ENCODE results near the gene RXRA. TPM values are rescaled to one million over a fixed set of nuclear protein-coding genes. Genes with fewer than 3 reads are reported as not detected.

Gene RXRA
- polyA plus RNA-seq, 1 experiment, result 12.0 TPM

DNA sequence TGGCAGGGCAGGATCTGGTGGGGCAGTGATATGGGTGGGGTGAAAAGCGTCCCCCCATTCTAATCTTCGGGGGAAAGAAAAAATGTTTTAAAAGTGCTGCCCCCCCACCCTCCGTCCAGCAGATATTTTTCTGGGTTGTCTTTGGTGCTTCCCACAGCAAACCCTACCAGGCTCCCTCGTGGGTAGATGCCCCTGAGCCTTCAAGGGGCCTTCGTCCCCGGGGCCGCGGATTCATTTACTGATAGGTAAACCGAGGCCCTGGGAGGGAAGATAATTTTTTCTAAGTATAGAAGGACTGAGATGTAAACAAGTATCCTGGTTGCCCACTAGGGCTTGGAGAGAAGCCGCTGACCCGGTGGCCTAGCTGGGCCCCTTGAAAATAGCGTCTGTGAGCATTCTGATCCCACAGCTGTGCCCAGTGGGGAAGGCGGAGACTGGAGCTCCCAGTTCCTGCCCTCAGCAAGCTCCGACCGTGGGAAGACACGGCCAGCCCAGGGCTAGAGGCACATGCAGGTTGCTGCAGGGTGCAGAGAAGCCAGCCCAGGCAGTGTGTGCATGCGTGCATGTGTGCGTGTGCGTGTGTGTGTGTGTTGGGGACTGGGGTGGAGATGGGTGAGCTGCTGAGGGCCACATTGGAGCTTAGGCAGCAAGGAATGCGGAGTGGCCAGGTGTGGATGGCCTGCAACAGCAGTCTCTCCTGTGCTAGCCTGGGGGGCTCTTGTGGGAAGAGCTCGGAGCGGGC is 6.0 kb upstream of the RXRA start:
- TF ChIP-seq CTCF (IDR thresholded peaks at IDR 0.05; ENCODE audit: insufficient read depth, low read depth, low read length), result no peak
- ChIA-PET POLR2A (no interaction called here), CTCF (interaction anchor here (1.1 to 2.2 kb wide), 2 partner anchors 123 to 149 kb away, joined by 4 to 6 read pairs; no protein-coding TSS in a partner anchor)
- Histone ChIP-seq H3K27me3 (ENCODE audit: control insufficient read depth, insufficient read depth, low read length) (no peaks in the 10 kb centered on the region), H3K36me3 (ENCODE audit: control insufficient read depth, insufficient read depth, low read length) (no peaks in the 10 kb centered on the region), H3K4me3 (ENCODE audit: low read depth, low read length) (no peak overlapping the region)
- DNase-seq (ENCODE audit: low read depth), result no peak

GRCh38 chr9:134320868-134321471 is 5.3 kb upstream of the RXRA start:
- Histone ChIP-seq H3K27me3 (ENCODE audit: control insufficient read depth, insufficient read depth, low read length) (no peaks in the 10 kb centered on the region), H3K4me3 (ENCODE audit: low read depth, low read length) (no peak overlapping the region), H3K36me3 (ENCODE audit: control insufficient read depth, insufficient read depth, low read length) (no peaks in the 10 kb centered on the region)
- ChIA-PET POLR2A (no interaction called here), CTCF (interaction anchor here (2.2 kb wide), 1 partner anchor 150 kb away, joined by 6 read pairs; no protein-coding TSS in a partner anchor)
- no peak for TF ChIP-seq CTCF (IDR thresholded peaks at IDR 0.05; ENCODE audit: insufficient read depth, low read depth, low read length)
- no peak for DNase-seq (ENCODE audit: low read depth)

DNA sequence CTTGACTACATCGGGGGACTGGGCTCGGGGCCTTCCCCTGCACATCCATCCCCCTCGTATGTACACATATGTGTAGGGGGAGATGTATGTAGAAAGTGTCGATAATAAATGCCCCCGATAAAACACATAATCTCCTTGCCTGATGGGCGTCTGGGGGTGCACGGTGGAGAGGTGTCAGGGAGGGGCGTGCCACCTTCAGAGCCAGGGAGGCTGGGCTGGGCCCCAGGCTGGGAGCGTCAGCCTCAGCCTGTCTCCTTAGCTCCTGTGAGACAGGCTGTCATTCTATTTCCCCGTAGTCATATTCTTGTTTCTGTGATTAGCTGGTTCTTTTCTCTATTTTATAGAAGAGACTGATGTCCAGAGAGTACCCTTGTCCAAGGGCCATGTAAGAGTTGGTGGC is 4.7 kb upstream of the RXRA start:
- no peak overlapping the region for H3K4me3 ChIP-seq (ENCODE audit: low read depth, low read length)
- TF ChIP-seq CTCF (IDR thresholded peaks at IDR 0.05; ENCODE audit: insufficient read depth, low read depth, low read length), result no peak
- ChIA-PET POLR2A (no interaction called here), CTCF (interaction anchor here (2.2 kb wide), 1 partner anchor 150 kb away, joined by 6 read pairs; no protein-coding TSS in a partner anchor)
- no peaks in the 10 kb centered on the region for H3K36me3 ChIP-seq (ENCODE audit: control insufficient read depth, insufficient read depth, low read length)
- DNase-seq (ENCODE audit: low read depth), result no peak
- H3K27me3 ChIP-seq (ENCODE audit: control insufficient read depth, insufficient read depth, low read length), result no peaks in the 10 kb centered on the region

GRCh38 chr9:134321946-134322741 is 4.1 kb upstream of the RXRA start:
- CTCF ChIA-PET, result interaction anchor here (0.8 to 2.2 kb wide), 2 partner anchors 55 to 151 kb away, joined by 3 to 6 read pairs; no protein-coding TSS in a partner anchor
- POLR2A ChIA-PET, result no interaction called here
- TF ChIP-seq CTCF (IDR thresholded peaks at IDR 0.05; ENCODE audit: insufficient read depth, low read depth, low read length), result no peak
- no peak for DNase-seq (ENCODE audit: low read depth)
- Histone ChIP-seq H3K4me3 (ENCODE audit: low read depth, low read length) (no peak overlapping the region), H3K36me3 (ENCODE audit: control insufficient read depth, insufficient read depth, low read length) (no peaks in the 10 kb centered on the region), H3K27me3 (ENCODE audit: control insufficient read depth, insufficient read depth, low read length) (no peaks in the 10 kb centered on the region)

GRCh38 chr9:134322781-134323241 is 3.4 kb upstream of the RXRA start:
- no peak for TF ChIP-seq CTCF (IDR thresholded peaks at IDR 0.05; ENCODE audit: insufficient read depth, low read depth, low read length)
- Histone ChIP-seq H3K27me3 (ENCODE audit: control insufficient read depth, insufficient read depth, low read length) (no peaks in the 10 kb centered on the region), H3K36me3 (ENCODE audit: control insufficient read depth, insufficient read depth, low read length) (no peaks in the 10 kb centered on the region), H3K4me3 (ENCODE audit: low read depth, low read length) (no peak overlapping the region)
- no peak for DNase-seq (ENCODE audit: low read depth)
- POLR2A ChIA-PET, result no interaction called here
- CTCF ChIA-PET, result interaction anchor here (0.8 kb wide), 1 partner anchor 55 kb away, joined by 3 read pairs; no protein-coding TSS in a partner anchor
